ENCODE measurements around the gene ENO2.

DNA sequence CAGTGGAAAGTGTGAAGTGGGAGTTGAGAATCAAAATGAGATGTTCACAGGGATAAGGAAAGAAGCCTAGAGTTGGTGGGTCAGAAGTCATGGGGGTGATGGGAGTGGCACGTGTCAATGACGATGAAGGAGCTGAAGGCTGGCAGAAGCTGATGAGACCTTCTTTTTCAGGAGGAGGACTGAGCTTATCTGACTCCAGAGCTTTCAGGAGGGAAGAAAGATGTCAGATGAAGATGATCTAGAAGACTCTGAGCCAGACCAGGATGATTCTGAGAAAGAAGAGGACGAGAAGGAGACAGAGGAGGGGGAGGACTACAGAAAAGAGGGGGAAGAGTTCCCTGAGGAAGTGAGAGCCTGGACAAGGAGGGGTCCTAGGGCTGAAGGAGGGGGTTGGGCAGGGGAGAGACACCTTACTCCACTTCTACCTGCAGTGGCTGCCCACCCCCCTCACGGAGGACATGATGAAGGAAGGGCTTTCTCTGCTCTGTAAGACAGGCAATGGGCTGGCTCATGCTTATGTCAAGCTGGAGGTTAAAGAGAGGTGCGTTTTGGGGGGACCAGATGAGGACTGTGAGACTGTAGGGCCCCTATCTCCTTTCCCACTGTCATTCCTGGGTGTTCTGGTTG is 8.9 kb upstream of the ENO2 start:
- TF ChIP-seq, protein P1, sequence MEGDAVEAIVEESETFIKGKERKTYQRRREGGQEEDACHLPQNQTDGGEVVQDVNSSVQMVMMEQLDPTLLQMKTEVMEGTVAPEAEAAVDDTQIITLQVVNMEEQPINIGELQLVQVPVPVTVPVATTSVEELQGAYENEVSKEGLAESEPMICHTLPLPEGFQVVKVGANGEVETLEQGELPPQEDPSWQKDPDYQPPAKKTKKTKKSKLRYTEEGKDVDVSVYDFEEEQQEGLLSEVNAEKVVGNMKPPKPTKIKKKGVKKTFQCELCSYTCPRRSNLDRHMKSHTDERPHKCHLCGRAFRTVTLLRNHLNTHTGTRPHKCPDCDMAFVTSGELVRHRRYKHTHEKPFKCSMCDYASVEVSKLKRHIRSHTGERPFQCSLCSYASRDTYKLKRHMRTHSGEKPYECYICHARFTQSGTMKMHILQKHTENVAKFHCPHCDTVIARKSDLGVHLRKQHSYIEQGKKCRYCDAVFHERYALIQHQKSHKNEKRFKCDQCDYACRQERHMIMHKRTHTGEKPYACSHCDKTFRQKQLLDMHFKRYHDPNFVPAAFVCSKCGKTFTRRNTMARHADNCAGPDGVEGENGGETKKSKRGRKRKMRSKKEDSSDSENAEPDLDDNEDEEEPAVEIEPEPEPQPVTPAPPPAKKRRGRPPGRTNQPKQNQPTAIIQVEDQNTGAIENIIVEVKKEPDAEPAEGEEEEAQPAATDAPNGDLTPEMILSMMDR (conservative IDR thresholded peaks at IDR 0.05; ENCODE audit: low read depth in 2 of 2): no peak
- TF ChIP-seq REST (IDR thresholded peaks at IDR 0.05; ENCODE audit: unreplicated experiment): no peak

All from GM23338 (cell line).